NB4 (cell line): ENCODE results near the gene PDE5A.
"Not testable (repeated sequence)": the region's sequence is repeated elsewhere in the genome, so short reads cannot be mapped to it uniquely, and the experiment has no call there.

Experiments
- POLR2A ChIP-seq: IDR thresholded peaks from 2 replicates; pipeline ENCODE4 v1.6.1; 2011; ENCODE audit warnings: mild to moderate bottlenecking; ENCODE audit not compliant: insufficient read length; ENCODE audit errors: extremely low read depth
- TF ChIP-seq, protein P1 (sequence below): IDR thresholded peaks from one replicate; pipeline ENCODE4 v1.5.1; 2012; ENCODE audit warnings: low read depth, low read length

- TF ChIP-seq, protein P1, sequence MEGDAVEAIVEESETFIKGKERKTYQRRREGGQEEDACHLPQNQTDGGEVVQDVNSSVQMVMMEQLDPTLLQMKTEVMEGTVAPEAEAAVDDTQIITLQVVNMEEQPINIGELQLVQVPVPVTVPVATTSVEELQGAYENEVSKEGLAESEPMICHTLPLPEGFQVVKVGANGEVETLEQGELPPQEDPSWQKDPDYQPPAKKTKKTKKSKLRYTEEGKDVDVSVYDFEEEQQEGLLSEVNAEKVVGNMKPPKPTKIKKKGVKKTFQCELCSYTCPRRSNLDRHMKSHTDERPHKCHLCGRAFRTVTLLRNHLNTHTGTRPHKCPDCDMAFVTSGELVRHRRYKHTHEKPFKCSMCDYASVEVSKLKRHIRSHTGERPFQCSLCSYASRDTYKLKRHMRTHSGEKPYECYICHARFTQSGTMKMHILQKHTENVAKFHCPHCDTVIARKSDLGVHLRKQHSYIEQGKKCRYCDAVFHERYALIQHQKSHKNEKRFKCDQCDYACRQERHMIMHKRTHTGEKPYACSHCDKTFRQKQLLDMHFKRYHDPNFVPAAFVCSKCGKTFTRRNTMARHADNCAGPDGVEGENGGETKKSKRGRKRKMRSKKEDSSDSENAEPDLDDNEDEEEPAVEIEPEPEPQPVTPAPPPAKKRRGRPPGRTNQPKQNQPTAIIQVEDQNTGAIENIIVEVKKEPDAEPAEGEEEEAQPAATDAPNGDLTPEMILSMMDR: not testable (repeated sequence)
- not testable (repeated sequence) for TF ChIP-seq POLR2A
Observed at GRCh38 chr4:119470021-119470736, 158.4 kb downstream of the PDE5A start.
